ENCODE data around the gene ZNF333. TPM values are rescaled to one million over a fixed set of nuclear protein-coding genes. Genes with fewer than 3 reads are reported as not detected.

ZNF333 gene
- total RNA-seq, 4 donors from 2014 or later: 18.8 to 61.8 (median 44.3) TPM

DNA sequence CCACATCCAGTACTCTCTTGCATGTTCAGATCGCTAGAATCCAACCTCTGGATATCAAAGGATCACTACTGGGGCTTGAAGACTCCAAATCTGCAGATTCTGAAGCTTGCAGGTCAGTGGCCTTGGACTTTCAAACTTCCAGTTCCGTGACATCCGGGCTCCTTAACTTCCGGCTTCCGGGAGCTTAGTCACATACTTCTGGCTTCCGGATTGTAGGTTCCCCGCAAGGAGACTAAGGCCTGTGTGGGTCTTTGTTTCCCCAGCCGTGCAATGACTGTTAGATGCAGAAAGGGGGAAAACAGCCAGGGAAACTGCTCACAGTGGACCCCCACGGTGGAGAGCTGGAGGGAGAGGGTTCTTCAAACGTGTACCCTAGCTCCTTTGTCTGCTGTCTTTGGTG is 41.4 kb downstream of the ZNF333 start:
- no peaks in the 10 kb centered on the region for H3K36me3 ChIP-seq
- no peak overlapping the region for H3K27ac ChIP-seq
- H3K4me3 ChIP-seq: no peak overlapping the region
- DNase-seq: no peak
- peaks cover 0 to 14% of the 10 kb centered on the region in 2 donors for H3K9me3 ChIP-seq
- no peaks in the 10 kb centered on the region for H3K27me3 ChIP-seq
- intact Hi-C loops (cut with DNase I; ENCODE audit: low total_unique reads): no loop called here
- TF ChIP-seq, protein P1, sequence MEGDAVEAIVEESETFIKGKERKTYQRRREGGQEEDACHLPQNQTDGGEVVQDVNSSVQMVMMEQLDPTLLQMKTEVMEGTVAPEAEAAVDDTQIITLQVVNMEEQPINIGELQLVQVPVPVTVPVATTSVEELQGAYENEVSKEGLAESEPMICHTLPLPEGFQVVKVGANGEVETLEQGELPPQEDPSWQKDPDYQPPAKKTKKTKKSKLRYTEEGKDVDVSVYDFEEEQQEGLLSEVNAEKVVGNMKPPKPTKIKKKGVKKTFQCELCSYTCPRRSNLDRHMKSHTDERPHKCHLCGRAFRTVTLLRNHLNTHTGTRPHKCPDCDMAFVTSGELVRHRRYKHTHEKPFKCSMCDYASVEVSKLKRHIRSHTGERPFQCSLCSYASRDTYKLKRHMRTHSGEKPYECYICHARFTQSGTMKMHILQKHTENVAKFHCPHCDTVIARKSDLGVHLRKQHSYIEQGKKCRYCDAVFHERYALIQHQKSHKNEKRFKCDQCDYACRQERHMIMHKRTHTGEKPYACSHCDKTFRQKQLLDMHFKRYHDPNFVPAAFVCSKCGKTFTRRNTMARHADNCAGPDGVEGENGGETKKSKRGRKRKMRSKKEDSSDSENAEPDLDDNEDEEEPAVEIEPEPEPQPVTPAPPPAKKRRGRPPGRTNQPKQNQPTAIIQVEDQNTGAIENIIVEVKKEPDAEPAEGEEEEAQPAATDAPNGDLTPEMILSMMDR (IDR thresholded peaks at IDR 0.05): no peak
- TF ChIP-seq POLR2A (IDR thresholded peaks at IDR 0.05): no peak
- H3K4me1 ChIP-seq: no peaks in the 10 kb centered on the region

DNA sequence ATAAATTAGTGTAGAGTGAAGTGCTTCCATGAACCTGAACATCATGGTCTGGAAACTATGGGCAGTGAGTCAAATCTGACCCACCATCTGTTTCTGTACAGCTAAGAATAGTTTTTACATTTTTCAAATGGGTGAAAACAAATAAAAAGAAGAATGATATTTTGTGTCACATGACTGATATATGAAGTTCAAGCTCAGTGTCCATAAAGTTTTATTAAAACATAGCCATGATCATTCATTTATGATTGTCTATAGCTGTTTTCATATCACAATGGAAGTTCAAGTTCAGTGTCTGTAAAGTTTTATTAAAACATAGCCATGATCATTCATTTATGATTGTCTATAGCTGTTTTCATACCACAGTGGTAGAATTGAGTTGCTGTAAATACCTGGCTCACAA is 42.7 kb downstream of the ZNF333 start:
- no peak for DNase-seq
- TF ChIP-seq, protein P1 (IDR thresholded peaks at IDR 0.05): no peak
- TF ChIP-seq POLR2A (IDR thresholded peaks at IDR 0.05): no peak
- Histone ChIP-seq H3K9me3 (peaks cover 0 to 9% of the 10 kb centered on the region in 2 donors), H3K36me3 (no peaks in the 10 kb centered on the region), H3K4me3 (no peak overlapping the region), H3K27ac (no peak overlapping the region), H3K4me1 (no peaks in the 10 kb centered on the region), H3K27me3 (no peaks in the 10 kb centered on the region)
- intact Hi-C loops (cut with DNase I; ENCODE audit: low total_unique reads): no loop called here

DNA sequence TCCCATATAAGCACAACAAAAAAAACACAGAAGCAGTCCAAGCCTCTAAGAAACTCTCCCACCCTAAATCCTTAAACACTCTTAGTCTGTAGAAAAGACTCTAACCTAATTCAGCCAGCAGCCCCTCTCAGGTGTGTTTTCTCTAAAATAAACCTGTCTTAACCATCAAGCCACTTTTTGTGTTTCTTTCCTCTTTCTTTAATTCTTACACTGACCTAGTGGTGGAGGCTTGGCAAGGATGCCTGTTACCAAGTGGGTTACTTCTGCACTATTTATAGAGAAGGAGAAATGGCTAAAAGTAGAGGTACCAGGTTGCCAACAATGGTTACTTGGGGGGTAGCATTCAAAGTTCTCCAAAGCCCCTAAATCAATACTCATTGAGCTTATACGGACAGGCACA is 43.7 kb downstream of the ZNF333 start:
- no peak overlapping the region for H3K27ac ChIP-seq
- no peaks in the 10 kb centered on the region for H3K27me3 ChIP-seq
- H3K4me3 ChIP-seq: no peak overlapping the region
- TF ChIP-seq POLR2A (IDR thresholded peaks at IDR 0.05): no peak
- TF ChIP-seq, protein P1 (IDR thresholded peaks at IDR 0.05): no peak
- peaks cover 0 to 9% of the 10 kb centered on the region in 2 donors for H3K9me3 ChIP-seq
- no peaks in the 10 kb centered on the region for H3K4me1 ChIP-seq
- intact Hi-C loops (cut with DNase I; ENCODE audit: low total_unique reads): no loop called here
- DNase-seq: no peak
- no peaks in the 10 kb centered on the region for H3K36me3 ChIP-seq

DNA sequence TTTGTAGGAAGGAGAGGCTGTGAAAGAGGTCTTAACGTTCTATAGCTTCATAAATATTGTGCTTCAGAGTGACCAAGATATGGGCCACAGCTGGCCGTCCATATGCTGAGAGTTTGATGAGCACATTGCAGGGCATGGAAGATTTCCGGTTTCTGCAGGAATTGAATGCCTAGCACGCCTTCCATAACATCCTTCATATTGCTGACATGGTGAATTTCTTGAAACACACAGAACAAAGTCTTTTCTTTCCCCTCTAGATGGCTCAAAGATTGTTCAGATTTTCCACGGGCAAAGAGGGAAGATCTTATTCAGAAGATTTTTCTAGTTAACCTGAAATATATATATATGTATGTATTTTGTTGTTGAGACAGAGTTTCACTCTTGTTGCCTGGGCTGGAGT is 46.1 kb downstream of the ZNF333 start:
- no peak for TF ChIP-seq POLR2A (IDR thresholded peaks at IDR 0.05)
- TF ChIP-seq, protein P1 (IDR thresholded peaks at IDR 0.05): no peak
- no peaks in the 10 kb centered on the region for H3K4me1 ChIP-seq
- DNase-seq: no peak
- no peak overlapping the region for H3K4me3 ChIP-seq
- H3K36me3 ChIP-seq: no peaks in the 10 kb centered on the region
- intact Hi-C loops (cut with DNase I; ENCODE audit: low total_unique reads): no loop called here
- no peaks in the 10 kb centered on the region for H3K9me3 ChIP-seq
- H3K27me3 ChIP-seq: no peaks in the 10 kb centered on the region
- H3K27ac ChIP-seq: no peak overlapping the region

DNA sequence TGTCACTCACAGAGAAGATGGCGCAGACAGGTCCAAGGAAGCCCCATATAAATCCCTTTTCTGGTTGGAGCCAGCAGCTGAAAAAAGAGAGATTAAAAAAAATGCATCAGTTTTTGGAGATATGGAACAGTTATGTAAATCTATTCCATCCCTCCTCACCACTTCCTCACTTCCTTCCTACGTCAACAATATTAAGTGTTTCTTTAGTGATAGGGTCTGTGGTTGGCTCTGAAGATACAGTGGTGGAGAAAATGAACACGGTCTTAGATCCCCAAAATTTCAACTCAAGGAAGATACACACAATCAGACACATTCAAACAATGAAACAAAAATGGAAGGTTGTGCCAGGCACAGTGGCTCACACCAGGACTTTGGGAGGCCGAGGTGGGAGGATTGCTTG is 57.0 kb downstream of the ZNF333 start:
- no peaks in the 10 kb centered on the region for H3K36me3 ChIP-seq
- TF ChIP-seq POLR2A (IDR thresholded peaks at IDR 0.05): no peak
- TF ChIP-seq, protein P1 (IDR thresholded peaks at IDR 0.05): no peak
- H3K9me3 ChIP-seq: no peaks in the 10 kb centered on the region
- no peaks in the 10 kb centered on the region for H3K27me3 ChIP-seq
- H3K4me3 ChIP-seq: no peak overlapping the region
- intact Hi-C loops (cut with DNase I; ENCODE audit: low total_unique reads): no loop called here
- H3K4me1 ChIP-seq: no peaks in the 10 kb centered on the region
- no peak overlapping the region for H3K27ac ChIP-seq
- DNase-seq: no peak

Data from uterus (tissue), 4 donors.